IPS-20b (cell line): Measurements from ENCODE around the gene MECR.
"Not testable (repeated sequence)": the region's sequence is repeated elsewhere in the genome, so short reads cannot be mapped to it uniquely, and the experiment has no call there.

ENCODE experiments used
- H3K27ac ChIP-seq: one replicate; pipeline ENCODE4 v1.5.1; 2013; ENCODE audit warnings: low read length
- H3K27me3 ChIP-seq: 2 replicates; pipeline ENCODE4 v1.6.1; 2013; ENCODE audit warnings: mild to moderate bottlenecking, low read length, inconsistent platforms; ENCODE audit not compliant: insufficient read depth
- H3K36me3 ChIP-seq: 2 replicates; pipeline ENCODE4 v1.6.1; 2013; ENCODE audit warnings: low read depth, mild to moderate bottlenecking, inconsistent platforms, low read length, moderate library complexity; ENCODE audit not compliant: insufficient read depth
- H3K4me1 ChIP-seq: 2 replicates; pipeline ENCODE4 v1.6.1; 2013; ENCODE audit warnings: mild to moderate bottlenecking, control low read depth, inconsistent platforms, low read length, moderate library complexity; ENCODE audit not compliant: insufficient read depth
- H3K4me3 ChIP-seq: 2 replicates; pipeline ENCODE4 v1.5.1; 2013; ENCODE audit warnings: mild to moderate bottlenecking, low read length, inconsistent platforms
- H3K9ac ChIP-seq: 2 replicates; pipeline ENCODE4 v1.6.1; 2013; ENCODE audit warnings: low read depth, mild to moderate bottlenecking, inconsistent platforms, low read length, moderate library complexity
- H3K9me3 ChIP-seq: 2 replicates; pipeline ENCODE4 v1.6.1; 2013; ENCODE audit warnings: mild to moderate bottlenecking, low read depth, low read length, inconsistent platforms; ENCODE audit not compliant: insufficient read depth

Gene MECR

DNA sequence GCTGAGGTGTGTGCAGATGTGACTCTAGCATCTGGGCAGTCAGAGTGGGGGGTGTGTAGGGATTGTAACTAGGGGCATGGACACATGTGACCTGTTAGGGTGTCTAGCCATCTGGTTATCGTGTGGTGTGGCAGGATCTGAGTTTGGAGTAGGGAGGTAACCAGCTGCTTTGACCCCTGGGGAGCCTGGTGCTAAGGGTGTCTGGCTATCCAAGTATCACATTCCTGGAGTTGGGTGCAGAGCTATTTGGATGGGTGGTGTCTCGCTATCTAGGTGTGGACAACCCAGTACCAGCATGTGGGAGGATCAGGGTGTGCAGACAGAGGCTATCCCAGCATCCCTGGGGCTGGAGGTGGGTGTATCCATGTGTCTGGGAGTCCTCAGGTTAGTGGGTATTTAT is 10.3 kb upstream of the MECR start:
- H3K27me3 ChIP-seq: peaks cover 38% of the 10 kb centered on the region
- H3K4me3 ChIP-seq: no peak overlapping the region
- H3K9ac ChIP-seq: no peak overlapping the region
- H3K36me3 ChIP-seq: no peaks in the 10 kb centered on the region
- no peak overlapping the region for H3K27ac ChIP-seq
- no peaks in the 10 kb centered on the region for H3K9me3 ChIP-seq
- peaks cover 21% of the 10 kb centered on the region for H3K4me1 ChIP-seq

DNA sequence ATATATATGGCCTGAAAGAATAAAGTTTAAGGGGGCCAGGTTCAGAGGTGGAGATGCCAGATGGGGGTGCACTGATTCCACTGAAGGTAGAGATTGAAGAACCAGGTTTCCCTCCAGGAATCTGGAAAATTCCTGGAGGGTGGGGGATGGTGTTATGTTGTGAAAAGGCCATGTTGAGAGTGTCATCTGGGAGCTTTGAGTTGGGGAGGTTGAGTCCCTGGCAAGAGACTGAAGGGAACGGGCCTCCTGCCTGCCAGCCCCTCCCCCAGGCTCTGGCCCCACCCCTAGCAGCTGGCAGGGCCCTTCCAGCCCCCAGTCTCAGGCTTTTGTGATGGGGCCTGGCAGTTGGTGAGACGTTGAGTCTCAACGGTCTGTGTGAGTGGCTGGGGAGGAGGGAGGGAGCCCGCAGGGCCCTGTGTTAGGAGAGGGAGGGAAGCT is 9.7 kb upstream of the MECR start:
- H3K4me3 ChIP-seq: no peak overlapping the region
- peaks cover 44% of the 10 kb centered on the region for H3K27me3 ChIP-seq
- peaks cover 21% of the 10 kb centered on the region for H3K4me1 ChIP-seq
- H3K27ac ChIP-seq: no peak overlapping the region
- H3K9ac ChIP-seq: no peak overlapping the region
- H3K36me3 ChIP-seq: no peaks in the 10 kb centered on the region
- no peaks in the 10 kb centered on the region for H3K9me3 ChIP-seq

DNA sequence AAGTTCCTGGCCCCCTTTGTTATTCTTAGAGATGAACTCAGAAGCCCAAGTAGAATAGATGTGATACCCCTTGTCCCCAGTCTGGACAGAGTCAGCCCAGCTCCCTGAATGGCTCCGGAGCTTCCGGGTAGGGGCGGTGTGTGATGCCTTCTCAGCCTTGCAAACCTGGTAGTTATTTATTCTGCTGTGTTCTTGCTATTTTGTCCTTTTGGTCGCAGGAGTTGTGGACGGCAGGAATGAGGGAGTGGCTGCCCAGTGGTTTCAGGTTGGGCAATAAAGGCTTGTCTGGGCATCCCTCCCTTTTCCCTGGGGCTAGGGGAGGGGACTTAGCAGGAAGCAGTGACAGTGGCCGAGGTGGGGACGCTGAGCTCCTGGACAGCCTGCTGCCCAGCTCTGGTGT is 8.4 kb upstream of the MECR start:
- Histone ChIP-seq H3K27me3 (peaks cover 53% of the 10 kb centered on the region), H3K27ac (no peak overlapping the region), H3K9me3 (no peaks in the 10 kb centered on the region), H3K4me3 (no peak overlapping the region), H3K9ac (no peak overlapping the region), H3K4me1 (peaks cover 21% of the 10 kb centered on the region), H3K36me3 (no peaks in the 10 kb centered on the region)

DNA sequence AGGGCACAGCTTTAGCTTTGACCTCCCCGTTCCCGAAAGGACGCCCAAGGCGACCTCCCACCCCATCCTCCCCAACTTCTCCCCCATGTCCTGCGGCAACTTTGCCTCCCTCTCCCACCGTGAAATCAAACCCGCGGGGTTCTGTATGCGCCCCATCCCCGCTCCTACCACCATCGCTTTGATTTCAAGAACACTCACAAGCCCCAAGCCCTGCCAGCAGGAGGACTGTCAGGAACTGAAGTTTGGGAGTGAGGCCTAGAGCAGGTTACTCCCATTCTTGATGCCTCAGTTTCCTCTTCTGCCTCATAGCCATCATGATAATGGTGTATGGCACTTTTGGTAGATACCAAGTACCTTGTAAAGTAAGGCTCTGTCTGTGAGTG is 7.9 kb upstream of the MECR start:
- Histone ChIP-seq H3K36me3 (no peaks in the 10 kb centered on the region), H3K9me3 (no peaks in the 10 kb centered on the region), H3K9ac (peak overlapping the region; percentile 10; the same call in 1 of the 2 replicates), H3K27me3 (peaks cover 53% of the 10 kb centered on the region), H3K27ac (no peak overlapping the region), H3K4me3 (peak overlapping the region; percentile 71; the same call in 1 of the 2 replicates), H3K4me1 (peaks cover 21% of the 10 kb centered on the region)

DNA sequence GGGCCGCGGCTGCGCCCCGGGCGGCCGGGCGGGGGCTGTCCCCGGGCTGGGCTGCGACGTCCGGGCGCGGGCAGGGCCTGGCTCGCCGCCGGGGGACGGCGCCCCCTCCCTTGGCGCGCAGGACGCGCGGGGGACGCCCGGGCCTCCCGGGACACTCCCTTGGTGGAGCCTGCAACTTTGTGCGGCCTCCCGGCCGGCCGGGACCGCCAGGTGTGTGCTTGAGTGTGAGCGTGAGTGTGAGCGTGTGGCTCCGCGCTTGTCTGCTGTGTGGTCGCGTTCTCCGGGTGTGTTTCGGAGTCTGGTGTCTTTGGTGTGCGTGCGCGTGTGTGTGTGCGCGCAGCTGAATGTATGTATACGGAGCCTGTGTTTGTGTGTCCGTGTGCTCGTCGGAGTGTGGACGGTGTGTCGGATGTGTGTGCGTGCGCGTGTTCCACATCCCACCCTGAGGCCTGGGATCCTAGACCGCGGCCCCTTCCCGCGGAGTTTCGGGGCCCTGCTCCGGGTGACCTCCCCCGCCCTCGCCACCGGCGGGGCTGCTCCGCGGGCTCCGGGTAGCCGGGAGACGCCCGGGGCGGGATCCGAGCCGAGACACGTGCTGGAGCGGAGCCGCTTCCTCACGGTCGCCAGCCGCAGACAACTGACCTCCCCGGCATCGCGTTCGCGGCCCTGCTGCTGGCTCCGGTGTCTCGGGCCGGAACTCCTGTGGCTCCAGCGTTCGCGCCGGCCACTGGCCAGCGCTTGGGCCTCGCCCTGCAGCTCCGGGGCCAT is 7.3 kb upstream of the MECR start:
- Histone ChIP-seq H3K9ac (peak overlapping the region; percentile 10; the same call in 1 of the 2 replicates), H3K9me3 (no peaks in the 10 kb centered on the region), H3K4me1 (peaks cover 21% of the 10 kb centered on the region), H3K27ac (no peak overlapping the region), H3K27me3 (peaks cover 53% of the 10 kb centered on the region), H3K36me3 (no peaks in the 10 kb centered on the region), H3K4me3 (peak overlapping the region; percentile 71)

DNA sequence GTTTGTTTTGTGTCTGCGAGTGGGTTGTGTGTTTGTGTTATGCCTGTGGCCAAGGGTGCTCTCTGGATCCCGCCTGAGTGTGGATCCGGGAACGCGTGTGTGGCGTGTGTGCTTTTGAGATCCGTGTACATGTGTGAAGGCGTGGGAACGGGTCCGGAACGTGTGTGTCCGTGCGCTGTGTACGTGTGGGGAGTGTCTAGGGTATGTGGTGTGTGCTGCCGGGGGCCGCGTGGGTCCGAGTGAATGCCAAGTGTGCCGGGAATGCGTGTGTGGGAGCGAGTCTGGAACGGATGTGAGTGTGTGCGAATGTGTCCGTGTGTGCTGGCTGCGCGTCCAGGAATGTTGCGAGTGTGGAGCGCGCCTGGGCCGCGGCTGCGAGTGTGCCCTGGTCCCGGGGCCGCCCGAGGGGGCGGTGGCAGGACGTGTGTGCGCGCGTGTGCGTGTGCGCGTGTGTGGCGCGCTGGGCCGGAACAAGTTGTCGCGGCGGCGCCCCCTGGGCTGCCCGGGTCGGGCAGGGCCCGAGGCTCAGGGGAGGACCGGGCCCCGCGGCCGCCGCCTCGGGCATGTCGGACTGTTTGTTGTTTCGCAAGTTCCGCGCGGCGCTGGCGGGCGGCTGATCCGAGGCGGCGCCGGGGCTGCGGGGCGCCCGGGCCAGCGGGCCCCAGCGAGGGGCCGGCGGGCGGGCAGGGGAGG is 6.5 kb upstream of the MECR start:
- H3K9ac ChIP-seq: peak overlapping the region; percentile 64; the same call in 1 of the 2 replicates
- H3K4me3 ChIP-seq: peak overlapping the region; percentile 79
- H3K27ac ChIP-seq: no peak overlapping the region
- no peaks in the 10 kb centered on the region for H3K9me3 ChIP-seq
- H3K27me3 ChIP-seq: peaks cover 58% of the 10 kb centered on the region
- peaks cover 21% of the 10 kb centered on the region for H3K4me1 ChIP-seq
- H3K36me3 ChIP-seq: no peaks in the 10 kb centered on the region

DNA sequence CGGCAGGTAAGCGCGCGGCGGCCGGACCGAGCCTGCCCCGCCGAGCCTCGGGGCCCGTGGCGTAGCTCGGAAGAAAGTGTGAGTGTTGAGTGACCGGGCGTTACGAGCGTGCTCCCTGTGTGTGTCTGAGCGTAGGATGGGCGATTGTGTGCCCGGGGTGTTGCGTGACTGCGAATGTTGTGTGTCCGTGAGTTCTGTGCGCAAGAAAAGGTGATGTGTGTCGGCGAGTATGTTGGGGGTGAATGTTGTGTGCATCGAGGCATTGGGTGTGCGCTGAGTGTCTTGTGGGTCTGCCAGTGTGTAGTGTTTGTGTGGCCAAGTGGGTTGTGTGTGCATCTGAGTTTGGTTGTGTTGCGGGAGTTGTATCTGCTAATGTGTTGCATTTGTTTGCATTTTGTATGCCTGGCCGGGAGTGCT is 6.0 kb upstream of the MECR start:
- no peaks in the 10 kb centered on the region for H3K9me3 ChIP-seq
- peaks cover 62% of the 10 kb centered on the region for H3K27me3 ChIP-seq
- no peak overlapping the region for H3K27ac ChIP-seq
- peak overlapping the region; percentile 79 for H3K4me3 ChIP-seq
- no peaks in the 10 kb centered on the region for H3K36me3 ChIP-seq
- H3K4me1 ChIP-seq: peaks cover 21% of the 10 kb centered on the region
- peak overlapping the region; percentile 64; the same call in 1 of the 2 replicates for H3K9ac ChIP-seq

DNA sequence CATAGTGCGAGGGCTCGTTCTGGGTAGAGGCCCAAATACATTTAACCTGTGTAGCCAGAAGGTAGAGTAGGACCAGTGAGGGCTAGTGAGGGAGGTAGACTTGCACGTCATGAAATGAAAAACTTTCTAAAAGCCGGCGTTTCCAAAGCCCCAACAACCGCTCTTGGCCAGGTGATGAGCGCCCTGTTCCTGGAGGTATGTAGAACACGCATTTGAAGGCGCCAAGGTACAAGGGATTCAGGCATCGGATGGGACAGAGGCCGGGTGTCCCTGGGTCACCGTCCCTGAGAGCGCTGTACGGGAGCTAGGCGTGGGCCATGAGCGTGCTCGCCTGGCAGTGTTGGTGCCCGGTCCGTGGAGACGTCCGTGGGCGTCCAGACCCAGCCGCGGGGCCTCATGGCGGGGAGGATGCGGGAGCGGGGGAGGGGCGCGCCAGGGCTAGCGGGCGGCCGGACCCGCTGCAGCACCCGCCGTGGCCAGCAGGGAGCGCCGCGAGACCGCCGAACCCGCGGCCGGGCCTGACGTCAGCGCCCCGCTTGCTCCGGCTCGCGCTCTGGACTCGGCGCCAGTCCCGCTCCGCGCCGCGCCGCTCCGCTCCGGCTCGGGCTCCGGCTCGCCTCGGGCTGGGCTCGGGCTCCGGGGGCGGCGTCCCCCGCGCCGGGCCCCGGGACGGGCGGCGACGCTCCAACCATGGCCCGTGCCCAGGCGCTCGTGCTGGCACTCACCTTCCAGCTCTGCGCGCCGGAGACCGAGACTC is 5.4 kb upstream of the MECR start, which contains the start of gene PTPRU:
Gene PTPRU, plus strand, starts transcription at position 568 of the 757 bp plus-strand sequence. Its CDS starts 123 bp downstream, at position 691.
- H3K9ac ChIP-seq: peak within 1 kb of the TSS; percentile 64; the same call in 1 of the 2 replicates
- peaks cover 67% of the 10 kb centered on the region for H3K27me3 ChIP-seq

DNA sequence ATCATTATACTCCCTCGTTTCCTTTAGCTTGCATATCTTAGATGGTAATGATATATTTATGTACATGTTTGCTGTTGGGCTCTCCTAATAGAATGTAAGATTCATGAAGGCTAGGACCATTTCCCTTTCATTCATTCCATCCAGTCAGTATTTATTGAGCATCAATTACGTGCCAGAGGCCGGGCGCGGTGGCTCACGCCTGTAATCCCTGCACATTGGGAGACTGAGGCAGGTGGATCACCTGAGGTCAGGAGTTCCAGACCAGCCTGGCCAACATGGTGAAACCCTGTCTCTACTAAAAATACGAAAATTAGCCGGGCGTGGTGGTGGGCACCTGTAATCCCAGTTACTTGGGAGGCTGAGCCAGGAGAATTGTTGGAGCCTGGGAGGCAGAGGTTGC is 4.1 kb upstream of the MECR start:
- not testable (repeated sequence) for H3K9me3 ChIP-seq, H3K9ac ChIP-seq, H3K36me3 ChIP-seq, H3K4me3 ChIP-seq, H3K27ac ChIP-seq
- Histone ChIP-seq H3K4me1 (peaks cover 18% of the 10 kb centered on the region), H3K27me3 (peaks cover 65% of the 10 kb centered on the region)

More for the DNA sequence above, 5.4 kb upstream of the MECR start, which contains the start of gene PTPRU:
- Histone ChIP-seq H3K36me3 (no peaks in the 10 kb centered on the region), H3K4me1 (peaks cover 21% of the 10 kb centered on the region), H3K4me3 (peak within 1 kb of the TSS; percentile 79), H3K9me3 (no peaks in the 10 kb centered on the region), H3K27ac (no peak within 1 kb of the TSS)

DNA sequence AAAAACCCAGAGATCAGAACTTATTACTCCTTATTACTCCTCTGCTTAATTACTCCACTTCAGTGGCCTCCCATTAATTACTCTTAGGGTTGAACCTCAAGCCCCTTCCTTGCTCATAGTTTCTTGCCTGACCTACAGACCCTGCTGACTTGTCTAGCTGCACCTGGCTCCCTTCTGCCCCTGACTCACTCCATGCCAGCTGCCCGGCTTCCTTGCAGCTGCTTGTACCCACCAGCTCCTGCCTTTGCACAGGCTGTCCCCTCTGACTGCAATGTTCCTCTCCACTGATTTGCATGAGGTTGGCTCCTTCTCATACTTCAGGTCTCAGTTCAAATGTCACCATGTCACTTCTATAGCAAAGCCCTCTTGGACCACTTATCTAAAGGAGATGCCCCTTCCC is 3.7 kb upstream of the MECR start:
- no peaks in the 10 kb centered on the region for H3K36me3 ChIP-seq
- peaks cover 60% of the 10 kb centered on the region for H3K27me3 ChIP-seq
- H3K9me3 ChIP-seq: no peaks in the 10 kb centered on the region
- H3K4me3 ChIP-seq: no peak overlapping the region
- H3K4me1 ChIP-seq: peaks cover 14% of the 10 kb centered on the region
- H3K27ac ChIP-seq: no peak overlapping the region
- H3K9ac ChIP-seq: no peak overlapping the region

DNA sequence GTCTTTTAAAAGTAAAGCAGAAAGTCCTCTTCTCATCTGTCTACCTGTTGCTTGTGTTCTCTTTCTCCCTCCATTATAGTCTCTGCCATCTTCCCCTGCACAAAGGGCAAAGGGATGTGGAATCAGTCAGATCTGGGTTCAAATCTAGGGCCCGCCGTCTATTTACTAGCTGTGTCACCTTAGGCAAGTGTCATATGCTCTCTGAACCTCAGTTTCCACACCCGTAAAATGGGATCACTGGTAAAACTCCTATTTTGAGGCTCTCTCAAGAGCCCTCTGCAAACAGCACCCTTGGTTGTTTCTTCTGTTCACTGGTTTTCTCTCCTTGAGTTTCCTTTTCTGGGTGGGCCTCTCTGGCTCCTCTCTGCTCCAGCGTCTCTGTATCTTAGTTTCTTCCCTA is 3.0 kb upstream of the MECR start:
- Histone ChIP-seq H3K9me3 (no peaks in the 10 kb centered on the region), H3K4me1 (peaks cover 11% of the 10 kb centered on the region; the same call in 1 of the 2 replicates), H3K27ac (no peak overlapping the region), H3K9ac (no peak overlapping the region), H3K27me3 (peaks cover 53% of the 10 kb centered on the region), H3K36me3 (no peaks in the 10 kb centered on the region), H3K4me3 (no peak overlapping the region)
